ENCODE results near the gene RSRC1. TPM values are rescaled to one million over a fixed set of nuclear protein-coding genes. Genes with fewer than 3 reads are reported as not detected.

Gene RSRC1
- total RNA-seq, 1 donor from 2014 or later = 36.9 TPM

DNA sequence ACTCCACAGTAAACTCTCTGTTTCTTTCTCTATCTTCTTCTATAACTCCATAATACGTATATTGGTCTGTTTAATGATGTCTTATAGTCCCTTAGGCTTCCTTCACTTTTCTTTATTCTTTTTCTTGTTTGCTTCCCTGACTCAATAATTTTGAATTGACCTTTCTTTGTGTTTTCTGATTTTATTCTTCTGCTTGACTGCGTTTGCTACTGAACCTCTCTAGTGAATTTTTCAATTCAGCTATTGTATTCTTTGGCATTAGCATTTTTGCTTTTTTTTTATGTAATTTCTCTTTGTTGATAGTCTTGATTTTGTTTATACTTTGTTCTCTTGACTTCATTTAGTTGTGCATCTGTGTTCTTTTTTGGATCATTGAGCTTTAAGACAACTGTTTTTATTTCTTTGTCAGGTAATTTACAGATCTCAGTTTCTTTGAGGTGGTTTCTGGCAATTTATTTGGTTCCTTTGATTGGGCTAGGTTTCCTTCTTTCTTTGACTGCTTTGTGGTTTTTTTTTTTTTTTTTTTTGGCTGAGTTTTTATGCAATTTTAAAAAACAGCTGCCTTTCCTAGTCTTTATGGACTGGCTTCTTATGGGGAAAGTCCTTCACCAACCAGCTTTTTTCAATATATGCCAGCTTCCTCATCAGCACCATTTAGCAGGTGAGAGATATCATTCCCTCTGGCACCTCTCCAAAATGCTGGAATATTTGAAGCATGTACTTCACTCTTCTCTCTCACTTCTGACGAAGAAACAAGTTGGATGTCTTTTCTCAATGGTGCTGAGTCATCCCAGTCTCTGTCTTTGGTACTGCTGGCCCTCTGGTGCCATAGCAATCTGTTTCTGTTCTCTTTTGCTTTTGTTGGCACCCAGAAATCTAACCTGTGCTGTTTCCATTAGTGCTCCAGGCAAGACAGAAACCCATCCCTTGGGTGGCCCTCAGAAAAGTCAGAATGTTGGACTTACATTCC lies 17.6 kb downstream of the RSRC1 start:
- TF ChIP-seq, protein P1, sequence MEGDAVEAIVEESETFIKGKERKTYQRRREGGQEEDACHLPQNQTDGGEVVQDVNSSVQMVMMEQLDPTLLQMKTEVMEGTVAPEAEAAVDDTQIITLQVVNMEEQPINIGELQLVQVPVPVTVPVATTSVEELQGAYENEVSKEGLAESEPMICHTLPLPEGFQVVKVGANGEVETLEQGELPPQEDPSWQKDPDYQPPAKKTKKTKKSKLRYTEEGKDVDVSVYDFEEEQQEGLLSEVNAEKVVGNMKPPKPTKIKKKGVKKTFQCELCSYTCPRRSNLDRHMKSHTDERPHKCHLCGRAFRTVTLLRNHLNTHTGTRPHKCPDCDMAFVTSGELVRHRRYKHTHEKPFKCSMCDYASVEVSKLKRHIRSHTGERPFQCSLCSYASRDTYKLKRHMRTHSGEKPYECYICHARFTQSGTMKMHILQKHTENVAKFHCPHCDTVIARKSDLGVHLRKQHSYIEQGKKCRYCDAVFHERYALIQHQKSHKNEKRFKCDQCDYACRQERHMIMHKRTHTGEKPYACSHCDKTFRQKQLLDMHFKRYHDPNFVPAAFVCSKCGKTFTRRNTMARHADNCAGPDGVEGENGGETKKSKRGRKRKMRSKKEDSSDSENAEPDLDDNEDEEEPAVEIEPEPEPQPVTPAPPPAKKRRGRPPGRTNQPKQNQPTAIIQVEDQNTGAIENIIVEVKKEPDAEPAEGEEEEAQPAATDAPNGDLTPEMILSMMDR (conservative IDR thresholded peaks at IDR 0.05) = no peak
- H3K27me3 Mint-ChIP-seq (ENCODE audit: low read depth) = no peaks in the 10 kb centered on the region
- no peak overlapping the region for H3K27ac Mint-ChIP-seq (ENCODE audit: unreplicated experiment)
- H3K9me3 Mint-ChIP-seq = peaks cover 2% of the 10 kb centered on the region
- H3K4me3 Mint-ChIP-seq = no peak overlapping the region
- no peak for DNase-seq (ENCODE audit: low read depth, low spot score)
- H3K36me3 Mint-ChIP-seq (ENCODE audit: low read depth) = peaks cover 59% of the 10 kb centered on the region
- H3K4me1 Mint-ChIP-seq = peaks cover 3% of the 10 kb centered on the region

DNA sequence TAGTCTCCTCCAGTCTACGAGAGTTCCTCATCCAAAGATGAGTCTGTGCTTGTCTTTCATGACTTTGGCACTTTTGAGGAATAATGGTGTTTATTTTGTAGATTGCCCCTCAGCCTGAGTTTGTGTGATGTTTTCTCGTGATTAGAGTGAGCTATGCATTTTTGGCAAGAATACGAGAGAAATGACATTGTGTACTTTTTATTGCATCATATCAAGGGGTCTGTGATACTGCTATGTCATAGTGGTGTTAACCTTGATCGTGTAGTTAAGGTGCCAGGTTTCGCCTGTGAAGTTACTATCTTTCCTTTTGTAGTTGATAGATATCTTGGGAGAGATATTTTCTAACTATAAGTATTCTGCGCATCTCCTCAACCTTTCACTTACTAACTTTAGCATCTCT lies 18.9 kb downstream of the RSRC1 start:
- Mint-ChIP-seq H3K4me1 (peaks cover 3% of the 10 kb centered on the region), H3K36me3 (ENCODE audit: low read depth) (peaks cover 47% of the 10 kb centered on the region), H3K27me3 (ENCODE audit: low read depth) (no peaks in the 10 kb centered on the region), H3K27ac (ENCODE audit: unreplicated experiment) (no peak overlapping the region), H3K9me3 (peaks cover 2% of the 10 kb centered on the region), H3K4me3 (no peak overlapping the region)
- TF ChIP-seq, protein P1 (conservative IDR thresholded peaks at IDR 0.05) = no peak
- no peak for DNase-seq (ENCODE audit: low read depth, low spot score)

DNA sequence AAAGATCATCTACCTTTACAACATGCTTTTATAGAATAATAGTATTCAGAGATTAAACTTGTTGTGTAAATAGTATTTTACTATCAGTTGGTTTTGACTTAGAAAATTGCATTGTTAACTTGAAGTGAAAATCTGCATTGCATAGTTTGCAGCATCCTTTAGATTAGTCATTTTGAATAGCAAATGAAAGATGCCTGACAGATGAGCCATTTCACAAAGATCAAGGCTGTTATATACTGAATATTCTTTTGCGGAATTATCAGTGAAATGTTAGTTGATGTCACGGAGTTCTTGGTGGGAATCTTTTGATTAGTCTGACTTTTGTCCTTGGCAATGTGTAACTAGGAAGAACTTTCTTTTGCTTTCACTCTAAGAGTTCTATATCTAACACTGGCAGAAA lies 24.5 kb downstream of the RSRC1 start:
- no peak overlapping the region for H3K4me3 Mint-ChIP-seq
- DNase-seq (ENCODE audit: low read depth, low spot score) = no peak

DNA sequence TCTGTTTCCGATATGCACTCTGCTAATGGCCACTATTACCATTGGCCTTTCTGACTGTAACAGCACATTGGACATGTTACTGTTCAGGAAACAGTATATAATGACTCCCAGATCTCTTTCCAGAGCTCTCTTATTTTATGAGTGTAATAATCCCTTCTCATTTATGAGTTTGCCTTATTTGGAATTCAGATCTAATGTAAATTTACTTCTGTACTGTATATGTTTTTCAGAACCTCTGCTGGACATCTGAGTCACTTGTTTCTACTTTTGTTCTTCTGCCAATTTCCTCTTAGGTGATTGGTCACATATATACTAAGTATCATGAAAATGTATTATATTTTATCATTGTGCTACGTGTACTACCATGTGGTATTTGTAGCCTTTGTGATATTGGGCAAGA lies 30.5 kb downstream of the RSRC1 start:
- no peaks in the 10 kb centered on the region for H3K27me3 Mint-ChIP-seq (ENCODE audit: low read depth)
- H3K4me1 Mint-ChIP-seq = no peaks in the 10 kb centered on the region
- no peak for DNase-seq (ENCODE audit: low read depth, low spot score)
- H3K27ac Mint-ChIP-seq (ENCODE audit: unreplicated experiment) = no peak overlapping the region
- no peaks in the 10 kb centered on the region for H3K9me3 Mint-ChIP-seq
- no peak overlapping the region for H3K4me3 Mint-ChIP-seq
- TF ChIP-seq, protein P1 (conservative IDR thresholded peaks at IDR 0.05) = no peak
- H3K36me3 Mint-ChIP-seq (ENCODE audit: low read depth) = peaks cover 19% of the 10 kb centered on the region

More for the DNA sequence above, 24.5 kb downstream of the RSRC1 start:
- Mint-ChIP-seq H3K9me3 (no peaks in the 10 kb centered on the region), H3K4me1 (no peaks in the 10 kb centered on the region), H3K36me3 (ENCODE audit: low read depth) (peaks cover 12% of the 10 kb centered on the region), H3K27ac (ENCODE audit: unreplicated experiment) (no peak overlapping the region), H3K27me3 (ENCODE audit: low read depth) (no peaks in the 10 kb centered on the region)
- TF ChIP-seq, protein P1 (conservative IDR thresholded peaks at IDR 0.05) = no peak

DNA sequence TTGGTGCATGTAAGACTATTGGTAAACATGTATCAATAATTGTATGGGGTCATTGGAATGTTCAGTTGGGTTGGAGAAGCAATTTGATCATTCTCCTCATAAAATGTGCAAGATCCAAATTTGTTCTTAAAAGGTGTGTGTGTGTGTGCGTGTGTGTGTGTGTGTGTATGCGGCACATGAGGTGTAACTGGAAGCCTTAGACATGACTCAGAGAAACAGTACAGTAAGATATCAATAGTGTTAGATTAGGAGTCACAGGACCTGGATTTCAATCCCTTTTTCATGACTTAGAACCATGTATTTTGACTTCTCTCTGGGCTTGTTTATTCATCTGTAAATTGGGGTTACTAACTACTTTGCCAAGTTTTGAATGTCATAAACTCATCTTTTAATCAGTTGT lies 38.3 kb downstream of the RSRC1 start:
- H3K36me3 Mint-ChIP-seq (ENCODE audit: low read depth) = peaks cover 11% of the 10 kb centered on the region
- no peak overlapping the region for H3K27ac Mint-ChIP-seq (ENCODE audit: unreplicated experiment)
- no peaks in the 10 kb centered on the region for H3K9me3 Mint-ChIP-seq
- TF ChIP-seq, protein P1 (conservative IDR thresholded peaks at IDR 0.05) = no peak
- no peak for DNase-seq (ENCODE audit: low read depth, low spot score)
- H3K4me3 Mint-ChIP-seq = no peak overlapping the region
- H3K4me1 Mint-ChIP-seq = peaks cover 6% of the 10 kb centered on the region
- H3K27me3 Mint-ChIP-seq (ENCODE audit: low read depth) = no peaks in the 10 kb centered on the region

All from neural crest cell (in vitro differentiated cells).